ENCODE data around the gene CYB561D2.

CYB561D2 gene

DNA sequence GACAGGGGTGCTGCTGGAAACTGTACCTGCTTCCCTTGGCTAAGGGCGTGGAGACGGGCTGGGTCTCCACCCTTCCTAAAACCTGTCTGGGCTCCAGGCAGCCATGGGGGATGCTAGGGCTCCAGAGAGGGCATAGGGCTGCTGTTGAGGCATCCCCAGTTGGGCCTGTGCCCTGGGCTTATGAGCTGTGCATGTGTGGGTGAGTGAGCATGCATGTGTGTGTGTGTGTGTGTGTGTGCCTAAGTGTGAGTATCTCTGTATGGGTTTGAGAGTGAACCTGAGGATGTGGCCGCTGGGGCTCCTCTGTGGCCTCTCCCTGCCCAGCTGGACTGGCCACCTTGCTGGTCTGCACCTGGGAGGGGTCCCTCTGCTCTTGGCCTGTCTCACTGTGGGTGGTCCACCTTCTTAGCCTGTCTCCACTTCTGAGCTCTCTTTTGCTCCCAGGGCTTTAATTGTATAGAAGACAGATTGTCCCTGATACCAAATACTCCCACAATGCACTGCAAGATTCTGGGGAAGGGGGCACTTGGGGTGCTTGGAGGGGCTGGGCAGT lies 20.5 kb downstream of the CYB561D2 start:
- peaks cover 25% of the 10 kb centered on the region for H3K27me3 ChIP-seq (ENCODE audit: low read depth, low read length)
- H3K9me3 ChIP-seq (ENCODE audit: insufficient read depth, low read length): no peaks in the 10 kb centered on the region
- H3K27ac ChIP-seq (ENCODE audit: low read length): no peak overlapping the region
- TF ChIP-seq CTCF (IDR thresholded peaks at IDR 0.05; ENCODE audit: low read depth, low read length): no peak
- no peak for TF ChIP-seq EZH2phosphoT487 (IDR thresholded peaks at IDR 0.05; ENCODE audit: low read depth)
- no peak overlapping the region for H3K9ac ChIP-seq (ENCODE audit: low read length)
- H3K4me1 ChIP-seq (ENCODE audit: low read length): peaks cover 2% of the 10 kb centered on the region; the same call in 1 of the 2 replicates
- H4K20me1 ChIP-seq (ENCODE audit: insufficient read depth, low read length): no peaks in the 10 kb centered on the region
- no peak overlapping the region for H3K4me2 ChIP-seq (ENCODE audit: low read length)
- no peaks in the 10 kb centered on the region for H3K36me3 ChIP-seq (replicated peaks; ENCODE audit: low read depth, low read length)
- H3K79me2 ChIP-seq (ENCODE audit: low read length): no peaks in the 10 kb centered on the region
- no peak overlapping the region for H3K4me3 ChIP-seq (ENCODE audit: low read length)
- H2AFZ ChIP-seq (ENCODE audit: low read depth, low read length): no peak overlapping the region

DNA sequence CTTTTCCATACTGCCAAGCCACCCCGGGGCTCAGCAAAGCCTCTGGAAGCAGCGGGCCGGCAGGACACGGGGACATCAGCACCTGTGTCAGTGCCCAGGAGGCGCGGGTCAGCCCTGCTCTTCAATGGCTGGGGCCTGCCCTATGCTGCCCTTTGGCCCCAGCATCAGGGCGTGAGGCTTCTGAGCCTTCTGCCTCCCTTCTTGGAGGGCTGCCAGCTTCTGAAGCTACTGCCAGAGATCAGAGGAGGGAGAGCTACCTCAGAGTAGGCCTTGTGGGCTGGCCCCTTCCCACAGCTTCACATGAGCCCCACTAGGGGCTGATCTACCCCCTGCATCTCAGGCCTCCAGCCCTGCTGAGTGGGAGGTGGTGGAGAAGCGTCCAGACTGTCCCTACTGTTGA lies 21.7 kb downstream of the CYB561D2 start:
- Histone ChIP-seq H3K27ac (ENCODE audit: low read length) (no peak overlapping the region), H3K9ac (ENCODE audit: low read length) (no peak overlapping the region), H3K27me3 (ENCODE audit: low read depth, low read length) (peaks cover 23% of the 10 kb centered on the region), H3K4me3 (ENCODE audit: low read length) (no peak overlapping the region), H3K79me2 (ENCODE audit: low read length) (no peaks in the 10 kb centered on the region), H3K4me2 (ENCODE audit: low read length) (no peak overlapping the region), H2AFZ (ENCODE audit: low read depth, low read length) (no peak overlapping the region), H3K36me3 (replicated peaks; ENCODE audit: low read depth, low read length) (no peaks in the 10 kb centered on the region), H4K20me1 (ENCODE audit: insufficient read depth, low read length) (no peaks in the 10 kb centered on the region), H3K9me3 (ENCODE audit: insufficient read depth, low read length) (no peaks in the 10 kb centered on the region), H3K4me1 (ENCODE audit: low read length) (peaks cover 2% of the 10 kb centered on the region; the same call in 1 of the 2 replicates)
- TF ChIP-seq EZH2phosphoT487 (IDR thresholded peaks at IDR 0.05; ENCODE audit: low read depth) (no peak), CTCF (IDR thresholded peaks at IDR 0.05; ENCODE audit: low read depth, low read length) (no peak)

DNA sequence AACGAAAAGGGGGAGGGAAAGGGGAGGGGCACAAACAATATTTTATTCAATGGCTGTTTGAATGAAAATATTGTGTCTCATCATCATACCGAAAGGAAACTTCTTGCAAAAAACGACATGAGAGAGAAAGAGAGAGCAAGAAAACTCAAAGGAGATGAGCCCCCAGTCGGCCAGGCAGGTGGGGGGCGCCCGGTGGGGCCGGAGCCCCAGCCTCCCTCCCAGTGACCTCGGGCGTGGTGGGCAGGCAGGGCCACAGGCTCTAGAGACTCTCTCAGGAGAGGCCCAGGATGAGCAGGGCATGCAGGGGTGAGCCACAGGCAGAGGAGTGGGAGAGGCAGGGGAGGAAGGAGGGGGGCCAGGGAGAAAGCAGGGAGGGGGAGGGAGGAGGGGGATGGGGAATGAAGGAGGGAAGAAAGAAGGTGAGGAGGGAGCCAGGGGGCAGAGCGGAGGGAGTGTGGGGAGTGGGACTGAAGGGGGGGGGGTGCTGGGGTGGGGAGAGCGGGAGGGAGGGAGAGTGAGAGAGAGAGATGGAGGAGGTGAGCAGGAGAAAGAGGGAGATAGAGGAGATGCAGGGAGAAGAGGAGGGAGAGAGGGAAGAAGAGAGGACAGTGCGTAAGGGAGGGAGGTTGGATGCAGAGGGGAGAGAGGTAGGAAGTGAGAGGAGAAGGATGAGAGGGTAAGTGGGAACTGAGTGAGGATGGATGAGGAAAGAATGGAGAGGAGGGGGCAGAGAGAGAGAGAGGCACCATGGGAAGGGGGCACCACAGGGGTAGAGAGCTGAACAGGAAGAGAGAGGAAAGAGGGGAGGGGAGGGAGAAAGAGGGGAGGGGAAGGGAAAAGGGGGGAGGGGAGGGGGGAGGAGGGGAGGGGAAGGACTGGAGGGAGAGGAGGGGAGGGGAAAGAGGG lies 22.7 kb downstream of the CYB561D2 start:
- peaks cover 2% of the 10 kb centered on the region; the same call in 1 of the 2 replicates for H3K4me1 ChIP-seq (ENCODE audit: low read length)
- no peak overlapping the region for H3K27ac ChIP-seq (ENCODE audit: low read length)
- no peak overlapping the region for H2AFZ ChIP-seq (ENCODE audit: low read depth, low read length)
- no peak overlapping the region for H3K4me2 ChIP-seq (ENCODE audit: low read length)
- H4K20me1 ChIP-seq (ENCODE audit: insufficient read depth, low read length): no peaks in the 10 kb centered on the region
- no peak for TF ChIP-seq EZH2phosphoT487 (IDR thresholded peaks at IDR 0.05; ENCODE audit: low read depth)
- no peak for TF ChIP-seq CTCF (IDR thresholded peaks at IDR 0.05; ENCODE audit: low read depth, low read length)
- H3K9me3 ChIP-seq (ENCODE audit: insufficient read depth, low read length): no peaks in the 10 kb centered on the region
- H3K79me2 ChIP-seq (ENCODE audit: low read length): no peaks in the 10 kb centered on the region
- no peaks in the 10 kb centered on the region for H3K36me3 ChIP-seq (replicated peaks; ENCODE audit: low read depth, low read length)
- no peak overlapping the region for H3K4me3 ChIP-seq (ENCODE audit: low read length)
- H3K9ac ChIP-seq (ENCODE audit: low read length): no peak overlapping the region
- peaks cover 23% of the 10 kb centered on the region for H3K27me3 ChIP-seq (ENCODE audit: low read depth, low read length)
